Cardiac fibroblast (primary cell): ENCODE data around the gene IDI2.
"Not testable (repeated sequence)": the region's sequence is repeated elsewhere in the genome, so short reads cannot be mapped to it uniquely, and the experiment has no call there.

Experiments
- DNase-seq, 2 donors: peaks; one replicate each; pipeline versions ENCODE4 v3.0.0 to v3.0.0-alpha.2; 2010; ENCODE audit warnings: low read depth in 2 of 2
- H3K4me3 ChIP-seq, 2 donors: replicated peaks in 1 of 2; 1 replicate in 1 of 2; 2 replicates in 1 of 2; pipeline ENCODE4 v1.5.1; 2011; ENCODE audit warnings: low read depth in 2 of 2, low read length in 2 of 2, mild to moderate bottlenecking in 2 of 2, moderate library complexity in 1 of 2
- CTCF ChIP-seq: IDR thresholded peaks from one replicate; pipeline ENCODE4 v1.5.1; 2011; ENCODE audit warnings: low read depth, mild to moderate bottlenecking, low read length, inconsistent platforms

IDI2 gene

DNA sequence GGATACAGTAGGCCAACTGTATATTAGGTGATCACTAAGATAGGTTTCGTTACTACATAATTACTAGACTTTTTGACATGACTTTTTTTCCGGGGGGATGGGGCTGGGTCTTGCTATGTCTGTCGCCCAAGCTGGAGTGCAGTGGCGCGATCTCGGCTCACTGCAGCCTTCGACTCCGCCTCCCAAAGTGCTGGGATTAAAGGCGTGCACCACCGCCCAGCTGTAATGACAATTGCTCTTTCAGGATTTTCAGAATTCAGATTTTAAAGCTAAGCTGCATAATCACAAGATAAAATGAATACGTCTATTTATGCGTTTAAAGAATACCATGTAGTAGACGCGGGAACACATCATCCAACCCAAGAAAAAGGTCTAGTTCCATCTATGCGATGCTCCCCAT lies 22.3 kb upstream of the IDI2 start:
- DNase-seq = no peak
- peak overlapping the region; percentile 76 to 81 for H3K4me3 ChIP-seq

GRCh38 chr10:1045415-1045814 lies 19.8 kb upstream of the IDI2 start:
- no peak for DNase-seq
- TF ChIP-seq CTCF = no peak
- peak overlapping the region in 1 of 2 donors; percentile 26 for H3K4me3 ChIP-seq

More for the DNA sequence above, 22.3 kb upstream of the IDI2 start:
- no peak for TF ChIP-seq CTCF

DNA sequence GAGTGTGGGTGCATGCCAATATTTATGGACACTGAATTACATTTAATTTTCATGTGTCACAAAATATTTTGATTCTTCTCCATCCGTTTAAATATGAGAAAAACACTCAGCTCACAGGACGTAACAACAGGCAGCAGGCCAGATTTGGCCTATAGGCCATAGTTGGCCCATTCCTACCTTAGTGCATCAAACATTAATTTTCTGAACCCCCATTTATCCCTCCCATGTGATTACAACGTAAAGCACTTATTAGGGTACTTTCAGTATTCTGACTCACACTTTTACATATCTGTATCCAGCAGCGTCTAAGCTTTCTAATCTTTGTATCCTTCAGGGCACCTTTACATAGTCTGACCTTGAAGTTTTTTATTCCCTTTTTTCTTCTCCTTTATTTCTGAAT lies 19.3 kb upstream of the IDI2 start:
- no peak for TF ChIP-seq CTCF
- no peak for DNase-seq
- no peak overlapping the region for H3K4me3 ChIP-seq

- TF ChIP-seq CTCF = no peak
- H3K4me3 ChIP-seq = no peak overlapping the region
- no peak for DNase-seq
These were observed 18.5 kb upstream of the IDI2 start for GRCh38 chr10:1044146-1044545.

DNA sequence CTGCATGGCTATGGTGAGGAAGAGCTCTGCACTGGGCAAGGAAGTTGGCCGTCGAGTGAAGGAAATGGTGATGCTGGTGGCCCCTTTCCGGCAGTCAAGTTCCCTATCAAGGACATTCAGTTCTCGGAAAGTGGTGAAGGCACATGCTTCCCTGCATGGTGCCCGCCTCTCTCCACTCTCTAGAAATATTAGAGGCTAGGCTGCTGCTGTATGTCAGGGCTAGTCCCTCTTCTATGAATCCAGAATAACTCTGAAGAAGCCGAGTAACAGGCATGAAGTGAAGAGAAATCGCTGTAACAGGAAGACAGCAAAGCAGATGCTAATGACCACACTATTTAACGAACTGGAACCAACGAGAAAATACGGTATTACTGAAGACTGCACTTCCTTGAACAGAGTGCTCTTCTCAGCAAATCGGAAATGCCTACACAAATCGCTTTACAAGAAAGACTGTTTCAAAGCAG lies 17.9 kb upstream of the IDI2 start:
- H3K4me3 ChIP-seq = no peak overlapping the region
- no peak for DNase-seq
- no peak for TF ChIP-seq CTCF

- no peak overlapping the region for H3K4me3 ChIP-seq
- no peak for TF ChIP-seq CTCF
- no peak for DNase-seq
These were observed 15.9 kb upstream of the IDI2 start for GRCh38 chr10:1041514-1041913.

DNA sequence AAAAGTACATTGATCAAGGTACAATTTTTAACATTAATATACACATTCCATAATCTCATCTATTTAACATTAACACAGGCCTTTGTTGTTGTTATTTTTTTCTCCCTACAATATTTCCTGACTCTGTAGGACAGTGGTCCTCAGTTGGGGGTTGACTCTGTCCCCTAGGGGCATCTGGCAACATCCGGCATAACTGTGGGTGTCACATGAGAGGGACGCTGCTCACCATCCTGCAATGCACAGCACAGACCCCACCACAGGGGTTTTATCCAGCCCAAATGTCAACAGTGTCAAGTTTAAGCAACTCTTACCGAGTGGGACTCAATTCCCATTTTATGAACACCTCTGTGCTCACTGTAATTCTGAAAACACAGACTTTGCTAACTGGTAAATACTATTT lies 14.5 kb upstream of the IDI2 start:
- H3K4me3 ChIP-seq = no peak overlapping the region
- no peak for TF ChIP-seq CTCF
- no peak for DNase-seq

GRCh38 chr10:1038769-1039168 lies 13.1 kb upstream of the IDI2 start:
- DNase-seq = not testable (repeated sequence)

More at GRCh38 chr10:1038769-1039168, 13.1 kb upstream of the IDI2 start:
- not testable (repeated sequence) for H3K4me3 ChIP-seq
